NB4 (cell line): ENCODE data around the gene ADCY10.

ENCODE experiments used
- MYC ChIP-seq: IDR thresholded peaks from 2 replicates; pipeline ENCODE4 v1.6.1; 2011; ENCODE audit warnings: low read depth, low read length
- POLR2A ChIP-seq: IDR thresholded peaks from 2 replicates; pipeline ENCODE4 v1.6.1; 2011; ENCODE audit warnings: mild to moderate bottlenecking; ENCODE audit not compliant: insufficient read length; ENCODE audit errors: extremely low read depth
- TF ChIP-seq, protein P1 (sequence below): IDR thresholded peaks from 2 replicates; pipeline ENCODE4 v1.6.1; 2011; ENCODE audit warnings: low read depth, low read length
- TF ChIP-seq, protein P2 (sequence below): IDR thresholded peaks from one replicate; pipeline ENCODE4 v1.5.1; 2012; ENCODE audit warnings: low read depth, low read length

DNA sequence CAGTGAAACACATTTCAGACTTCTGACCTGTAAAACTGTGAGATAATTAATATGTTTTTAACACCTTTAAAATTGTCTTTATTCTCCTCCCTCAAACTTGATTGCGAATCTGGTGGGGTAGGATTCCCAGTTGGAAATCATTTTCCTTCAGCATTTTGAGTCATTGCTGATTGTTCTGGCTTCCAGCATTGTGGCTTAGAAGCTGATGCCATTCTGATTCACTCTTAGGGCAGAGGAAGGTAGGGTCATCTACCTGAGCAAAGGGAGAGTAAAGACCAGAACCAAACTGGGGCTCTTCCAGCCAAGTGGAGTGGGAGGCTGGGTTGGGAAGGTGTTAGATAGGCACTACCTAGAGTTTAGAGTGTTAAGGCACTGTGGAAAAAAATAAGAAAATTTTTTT is 131.0 kb downstream of the ADCY10 start:
- TF ChIP-seq, protein P1, sequence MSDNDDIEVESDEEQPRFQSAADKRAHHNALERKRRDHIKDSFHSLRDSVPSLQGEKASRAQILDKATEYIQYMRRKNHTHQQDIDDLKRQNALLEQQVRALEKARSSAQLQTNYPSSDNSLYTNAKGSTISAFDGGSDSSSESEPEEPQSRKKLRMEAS = no peak
- TF ChIP-seq POLR2A (no peak), MYC (no peak)
- TF ChIP-seq, protein P2, sequence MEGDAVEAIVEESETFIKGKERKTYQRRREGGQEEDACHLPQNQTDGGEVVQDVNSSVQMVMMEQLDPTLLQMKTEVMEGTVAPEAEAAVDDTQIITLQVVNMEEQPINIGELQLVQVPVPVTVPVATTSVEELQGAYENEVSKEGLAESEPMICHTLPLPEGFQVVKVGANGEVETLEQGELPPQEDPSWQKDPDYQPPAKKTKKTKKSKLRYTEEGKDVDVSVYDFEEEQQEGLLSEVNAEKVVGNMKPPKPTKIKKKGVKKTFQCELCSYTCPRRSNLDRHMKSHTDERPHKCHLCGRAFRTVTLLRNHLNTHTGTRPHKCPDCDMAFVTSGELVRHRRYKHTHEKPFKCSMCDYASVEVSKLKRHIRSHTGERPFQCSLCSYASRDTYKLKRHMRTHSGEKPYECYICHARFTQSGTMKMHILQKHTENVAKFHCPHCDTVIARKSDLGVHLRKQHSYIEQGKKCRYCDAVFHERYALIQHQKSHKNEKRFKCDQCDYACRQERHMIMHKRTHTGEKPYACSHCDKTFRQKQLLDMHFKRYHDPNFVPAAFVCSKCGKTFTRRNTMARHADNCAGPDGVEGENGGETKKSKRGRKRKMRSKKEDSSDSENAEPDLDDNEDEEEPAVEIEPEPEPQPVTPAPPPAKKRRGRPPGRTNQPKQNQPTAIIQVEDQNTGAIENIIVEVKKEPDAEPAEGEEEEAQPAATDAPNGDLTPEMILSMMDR = no peak
